NCI-H2196 treated with DMSO at 0.1 percent for 48 hours (cell line): ENCODE data around the gene DAZL.

ENCODE experiments used
- DNase-seq: peaks from one replicate; lab custom pipeline; 2025; ENCODE audit not compliant: unreplicated experiment; lab: John Stamatoyannopoulos, UW

DAZL gene

DNA sequence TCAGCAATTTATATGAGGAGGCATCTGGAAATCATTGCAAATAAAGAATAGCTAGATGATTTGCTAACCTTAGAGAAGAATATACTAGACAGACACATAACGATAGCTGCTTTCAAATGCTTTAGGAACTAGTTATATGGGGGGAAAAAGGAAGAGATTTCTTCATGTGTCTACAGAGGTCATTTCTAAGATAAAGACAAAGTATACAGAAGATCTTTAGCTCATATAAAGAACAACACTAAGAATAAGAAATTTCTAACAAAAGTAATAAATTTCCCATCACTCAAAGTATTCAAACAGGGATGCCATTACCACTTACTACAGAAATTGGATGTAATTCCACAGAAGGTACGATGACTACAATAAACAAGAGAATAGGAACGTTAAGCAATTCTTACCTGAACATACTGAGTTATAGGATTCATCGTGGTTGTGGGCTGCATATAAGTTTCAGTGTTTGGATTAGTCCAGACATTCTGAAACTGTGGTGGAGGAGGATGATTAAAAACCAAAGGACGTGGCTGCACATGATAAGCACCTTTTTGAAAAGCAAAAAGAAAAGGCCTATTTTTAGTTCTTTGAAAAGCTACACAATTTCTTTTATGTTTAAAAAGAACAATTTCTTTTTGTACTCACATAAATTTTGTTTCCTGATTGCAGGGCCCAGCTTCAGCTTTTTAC is 8.7 kb downstream of the DAZL start:
- DNase-seq = no peak

DNA sequence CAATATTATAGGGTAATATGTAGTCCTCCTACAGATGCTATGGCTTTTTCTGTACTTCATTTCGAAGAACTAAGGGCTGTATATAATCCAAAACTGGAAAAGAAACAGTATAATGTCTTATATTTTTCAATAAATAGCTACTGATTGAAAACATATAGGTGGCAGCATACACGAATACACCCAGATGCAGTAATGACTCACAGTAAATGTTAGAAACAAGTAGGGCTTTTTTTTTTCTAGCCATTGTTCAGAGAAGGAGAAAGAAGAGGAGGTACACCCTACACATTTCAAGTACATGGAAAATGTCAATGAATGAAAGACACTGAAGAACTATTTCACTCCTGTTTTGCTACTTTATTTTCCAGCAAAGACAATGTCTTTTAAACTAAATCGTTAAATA is 9.4 kb downstream of the DAZL start:
- no peak for DNase-seq

GRCh38 chr3:16589867-16590624 is 15.2 kb downstream of the DAZL start:
- DNase-seq = no peak

GRCh38 chr3:16589120-16589519 is 16.1 kb downstream of the DAZL start:
- no peak for DNase-seq

DNA sequence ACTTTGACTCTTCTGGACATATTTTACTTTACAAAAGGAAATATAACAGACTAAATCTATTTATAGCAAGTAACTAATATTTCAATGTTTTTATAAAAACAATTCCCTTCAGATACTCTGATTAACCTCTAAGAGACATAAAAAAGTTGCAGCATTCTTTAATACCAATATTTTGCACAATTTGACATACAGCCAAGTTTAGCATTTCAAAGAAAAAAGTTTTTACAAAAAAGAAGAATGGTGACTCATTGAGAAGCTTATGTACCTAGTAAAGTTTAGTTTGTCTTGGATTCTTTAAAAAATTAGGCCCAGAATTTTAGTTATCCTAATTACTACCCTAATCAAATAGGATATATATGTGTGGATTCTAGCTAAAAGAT is 17.6 kb downstream of the DAZL start:
- DNase-seq = no peak

DNA sequence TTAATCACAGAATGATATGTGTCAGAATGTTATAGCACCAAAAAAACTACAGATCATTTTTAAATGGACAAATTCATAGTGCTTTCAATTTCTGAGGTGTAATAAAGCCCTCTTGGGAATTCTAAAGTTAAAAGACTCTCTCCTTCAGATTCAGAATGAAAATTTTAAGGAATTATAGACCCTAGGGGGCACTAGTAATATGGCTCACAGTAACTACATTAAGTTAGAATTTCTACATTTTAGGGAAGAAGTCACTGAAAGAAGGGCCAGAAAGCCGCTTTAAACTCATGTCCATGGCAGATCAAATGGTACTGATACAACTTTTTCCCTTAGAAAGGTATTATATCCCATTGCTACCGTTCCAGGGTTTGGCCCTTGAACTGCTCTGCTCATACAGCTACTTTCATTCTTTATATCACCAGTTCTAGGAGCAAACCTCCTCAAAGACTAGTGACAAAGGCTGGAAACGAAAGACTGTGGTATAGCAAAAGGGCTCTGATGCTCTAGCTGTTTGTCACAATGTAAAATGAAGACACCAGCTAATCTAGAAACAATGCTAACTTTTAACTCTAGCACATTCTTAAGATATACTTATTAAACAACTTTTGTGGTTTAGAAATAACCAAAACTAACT is 18.1 kb downstream of the DAZL start:
- DNase-seq = no peak

DNA sequence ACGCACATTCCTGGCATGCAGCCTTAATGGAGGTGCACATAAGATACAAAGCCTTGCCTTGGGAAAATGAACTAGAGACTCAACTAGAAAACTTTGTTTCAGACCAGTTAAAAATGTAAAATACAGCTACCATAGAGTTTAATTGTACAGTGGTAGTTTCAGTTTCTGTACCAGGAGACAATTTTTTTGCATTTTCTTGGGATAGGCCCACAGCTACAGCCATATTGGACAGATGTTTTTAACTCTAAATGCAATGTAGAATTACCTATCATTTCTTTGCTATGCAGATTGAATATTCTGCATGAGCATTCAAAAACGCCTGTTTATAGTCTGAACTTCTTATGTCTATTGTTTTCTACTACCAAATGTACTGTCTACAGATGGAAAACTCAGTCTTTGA is 20.3 kb downstream of the DAZL start:
- no peak for DNase-seq

GRCh38 chr3:16583551-16583950 is 21.7 kb downstream of the DAZL start:
- DNase-seq = no peak

DNA sequence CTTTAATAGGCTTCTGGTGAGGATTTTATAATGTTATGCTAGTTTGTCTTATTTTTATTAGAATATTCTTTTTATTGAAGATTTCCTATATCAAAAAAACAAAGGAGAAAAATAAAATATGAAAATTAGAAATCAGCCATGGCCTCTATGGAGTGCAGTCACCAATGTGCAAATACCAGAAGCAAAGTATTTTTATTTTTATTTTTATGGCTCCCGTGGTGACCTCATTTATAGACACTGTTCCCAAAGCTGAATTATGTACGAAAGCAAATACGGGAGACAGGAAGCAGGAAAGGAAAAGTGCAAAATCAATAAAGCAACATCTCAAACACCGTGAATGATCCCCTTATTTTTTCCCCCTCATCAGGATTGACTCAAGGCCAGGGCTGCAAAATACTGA is 35.1 kb downstream of the DAZL start:
- DNase-seq = no peak

GRCh38 chr3:16568532-16568931 is 36.7 kb downstream of the DAZL start:
- DNase-seq = no peak

DNA sequence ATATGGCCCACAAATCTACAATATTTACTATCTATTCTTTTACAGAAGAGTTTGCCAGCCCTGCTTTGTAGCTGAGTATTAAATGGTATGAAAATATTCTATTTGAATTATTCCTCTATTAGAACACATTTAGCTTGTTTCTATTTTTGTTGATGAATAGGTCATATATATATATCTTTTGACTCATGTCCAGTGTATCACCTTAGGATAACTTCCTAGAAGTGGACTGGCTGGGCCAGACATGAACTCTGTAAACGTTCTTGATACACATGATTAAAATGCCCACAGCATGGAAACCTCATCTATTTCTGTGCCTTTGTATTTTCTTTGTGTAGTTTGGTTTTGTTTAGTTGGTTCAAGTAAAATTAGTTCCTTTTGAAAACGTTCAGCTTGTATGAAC is 37.1 kb downstream of the DAZL start:
- no peak for DNase-seq

DNA sequence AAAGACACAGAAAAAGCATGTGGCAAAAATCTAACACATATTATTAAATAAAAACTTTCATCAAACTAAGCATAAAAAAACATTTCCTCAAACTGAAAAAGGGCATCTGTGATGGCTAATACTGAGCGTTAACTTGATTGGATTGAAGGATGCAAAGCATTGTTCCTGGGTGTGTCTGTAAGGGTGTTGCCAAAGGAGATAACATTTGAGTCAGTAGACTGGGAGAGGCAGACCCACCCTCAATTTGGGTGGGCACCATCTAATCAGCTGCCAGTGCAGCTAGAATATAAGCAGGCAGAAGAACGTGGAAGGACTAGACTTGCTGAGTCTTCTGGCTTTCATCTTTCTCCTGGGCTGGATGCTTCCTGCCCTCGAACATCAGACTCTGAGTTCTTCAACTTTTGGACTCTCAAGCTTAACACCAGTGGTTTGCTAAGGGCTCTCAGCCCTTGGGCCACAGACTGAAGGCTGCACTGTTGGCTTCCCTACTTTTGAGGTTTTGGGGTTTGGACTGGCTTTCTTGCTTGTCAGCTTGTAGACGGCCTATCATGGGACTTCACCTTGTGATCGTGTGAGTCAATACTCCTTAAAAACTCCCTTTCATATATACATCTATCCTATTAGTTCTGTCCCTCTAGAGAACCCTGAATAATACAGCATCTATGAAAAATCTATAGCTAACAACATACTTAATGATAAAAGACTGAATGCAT is 45.4 kb downstream of the DAZL start:
- no peak for DNase-seq

DNA sequence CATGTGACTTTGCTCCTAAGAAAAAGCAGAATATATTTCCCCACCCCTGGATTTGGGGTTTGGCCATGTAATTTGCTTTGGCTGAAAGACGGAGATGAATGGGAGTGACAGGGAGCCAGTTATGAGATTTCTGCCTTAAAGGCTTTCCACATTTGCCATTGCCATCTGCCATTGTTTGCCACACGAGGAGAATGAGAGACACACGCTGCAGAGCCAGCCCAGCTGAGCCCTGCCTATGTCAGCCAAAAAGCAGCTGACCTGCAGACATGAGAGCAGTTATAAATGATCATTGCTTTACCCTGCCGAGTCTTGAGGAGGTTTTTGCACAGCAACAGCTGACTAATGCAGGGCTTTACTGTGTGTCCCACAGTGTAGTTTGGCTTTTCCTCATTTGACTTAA is 51.1 kb downstream of the DAZL start:
- no peak for DNase-seq

DNA sequence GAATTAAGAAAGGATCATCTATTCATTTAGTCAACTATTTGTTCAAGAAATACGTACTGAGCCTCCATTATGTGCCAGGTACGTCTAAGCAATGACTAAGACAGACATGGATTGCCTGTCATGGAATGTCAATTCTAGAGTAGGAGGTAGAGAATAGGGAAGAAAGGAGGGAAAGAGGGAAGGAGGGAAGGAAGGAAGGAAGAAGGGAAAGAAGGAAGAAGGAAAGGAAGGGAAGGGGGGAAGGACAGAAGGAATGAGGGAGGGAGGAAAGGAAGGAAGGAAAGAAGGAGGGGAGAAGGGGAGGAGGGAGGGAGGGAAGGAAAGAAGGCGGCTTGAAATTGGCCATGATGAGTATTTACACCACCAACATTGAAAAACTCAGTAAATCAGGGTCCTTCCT is 52.5 kb downstream of the DAZL start:
- no peak for DNase-seq

DNA sequence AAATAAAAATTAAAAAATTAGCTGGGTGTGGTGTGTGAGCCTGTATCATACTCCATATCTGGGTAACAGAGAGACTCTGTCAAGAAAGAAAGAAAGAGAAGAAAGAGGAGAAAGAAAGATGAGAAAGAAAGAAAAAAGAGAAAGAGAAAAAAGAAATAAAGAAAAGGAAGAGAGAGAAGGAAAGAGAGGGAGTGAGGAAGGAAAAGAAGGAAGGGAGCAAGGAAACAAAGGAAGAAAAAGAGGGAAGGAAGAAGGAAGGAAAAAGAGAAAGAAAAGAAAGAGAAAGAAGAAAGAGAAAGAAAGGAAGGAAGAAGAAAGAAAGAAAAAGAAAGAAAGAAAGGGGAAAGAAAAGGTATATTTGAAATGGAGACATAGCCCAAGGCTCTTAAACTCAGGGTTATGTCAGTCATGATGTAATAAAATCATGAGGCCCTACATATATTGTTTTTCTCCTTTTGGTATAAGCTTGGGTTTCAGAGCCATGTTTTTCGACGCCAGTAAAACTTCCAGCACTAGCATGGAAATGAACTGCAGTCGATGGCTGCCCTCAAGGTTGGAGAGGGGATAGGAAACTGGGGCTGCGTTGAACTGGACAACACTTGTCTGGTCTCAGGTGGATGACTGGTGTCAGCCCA is 53.8 kb downstream of the DAZL start:
- DNase-seq = no peak

- peak; percentile 2 for DNase-seq
These were observed 54.4 kb downstream of the DAZL start for GRCh38 chr3:16550676-16551341.

DNA sequence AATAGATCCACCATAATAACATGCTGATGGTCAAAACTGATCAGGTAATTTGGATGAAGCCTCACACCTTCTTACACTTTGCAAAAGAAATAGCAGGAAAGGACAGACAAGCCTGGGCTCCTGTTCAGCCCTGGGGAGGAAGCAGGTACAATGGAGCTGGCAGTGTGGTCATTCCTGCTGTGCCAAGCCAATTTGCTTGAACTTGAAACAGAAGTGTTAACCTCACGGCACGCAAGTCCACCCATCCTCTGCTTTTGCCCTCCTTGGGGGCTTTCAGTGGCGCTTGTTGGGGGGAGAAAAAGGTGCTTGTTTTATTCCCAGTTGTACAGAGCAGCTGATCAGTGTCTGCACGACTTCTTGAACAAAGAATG is 54.9 kb downstream of the DAZL start:
- DNase-seq = no peak

DNA sequence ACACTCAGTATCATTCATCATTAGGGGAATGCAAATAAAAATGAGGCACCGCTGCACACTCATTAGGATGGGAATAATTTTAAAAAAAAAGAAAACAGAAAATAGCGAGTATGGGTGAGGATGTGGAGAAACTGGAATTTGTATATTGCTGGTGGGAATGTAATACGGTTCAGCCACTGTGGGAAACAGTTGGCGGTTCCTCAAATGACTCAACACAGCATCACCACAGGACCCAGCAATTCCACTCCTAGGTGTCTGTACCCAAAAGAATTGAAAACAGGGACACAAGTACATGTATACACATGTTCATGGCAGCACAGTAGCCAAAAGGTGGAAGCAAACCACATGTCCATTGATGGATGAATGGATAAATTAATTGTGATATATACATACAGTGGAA is 56.5 kb downstream of the DAZL start:
- no peak for DNase-seq

GRCh38 chr3:16547561-16548357 is 57.5 kb downstream of the DAZL start:
- DNase-seq = no peak
